OCI-M2 (cell line): ENCODE measurements around the gene C1orf116.
"Not testable (repeated sequence)": the region's sequence is repeated elsewhere in the genome, so short reads cannot be mapped to it uniquely, and the experiment has no call there.

Experiments used
- DNase-seq: peaks from one replicate; lab custom pipeline; 2025; ENCODE audit not compliant: unreplicated experiment; lab: John Stamatoyannopoulos, UW

Gene C1orf116

GRCh38 chr1:207059881-207060280 lies 27.3 kb upstream of the C1orf116 start:
- DNase-seq, result no peak

- no peak for DNase-seq
These were observed 26.6 kb upstream of the C1orf116 start for GRCh38 chr1:207058878-207059867.

GRCh38 chr1:207058252-207058651 lies 25.7 kb upstream of the C1orf116 start:
- no peak for DNase-seq

GRCh38 chr1:207056673-207057072 lies 24.1 kb upstream of the C1orf116 start:
- no peak for DNase-seq

GRCh38 chr1:207055386-207056001 lies 22.9 kb upstream of the C1orf116 start:
- DNase-seq, result no peak

GRCh38 chr1:207054491-207054890 lies 21.9 kb upstream of the C1orf116 start:
- DNase-seq, result no peak

- peak; percentile 84 for DNase-seq
These were observed 20.6 kb upstream of the C1orf116 start, which contains the start of gene PFKFB2 for GRCh38 chr1:207052911-207053769. Gene PFKFB2 (plus strand): TSS chr1:207053275. CDS start chr1:207054718, 1,443 bp downstream.

- DNase-seq, result no peak
These were observed 18.8 kb upstream of the C1orf116 start, which contains the start of gene YOD1 for GRCh38 chr1:207051191-207051943. Gene YOD1 (minus strand): TSS chr1:207051208. CDS start chr1:207051030, 178 bp downstream.

GRCh38 chr1:207050480-207051190 lies 18.1 kb upstream of the C1orf116 start:
- peak; percentile 75 for DNase-seq

GRCh38 chr1:207049974-207050391 lies 17.4 kb upstream of the C1orf116 start:
- no peak for DNase-seq

- DNase-seq, result no peak
These were observed 17.0 kb upstream of the C1orf116 start for GRCh38 chr1:207049514-207049913.

- DNase-seq, result no peak
These were observed 16.5 kb upstream of the C1orf116 start for GRCh38 chr1:207049054-207049453.

GRCh38 chr1:207048041-207048440 lies 15.5 kb upstream of the C1orf116 start:
- DNase-seq, result no peak

GRCh38 chr1:207047505-207047904 lies 14.9 kb upstream of the C1orf116 start:
- no peak for DNase-seq

GRCh38 chr1:207045453-207045852 lies 12.9 kb upstream of the C1orf116 start:
- no peak for DNase-seq

GRCh38 chr1:207041397-207041796 lies 8.8 kb upstream of the C1orf116 start:
- not testable (repeated sequence) for DNase-seq

GRCh38 chr1:207040181-207040533 lies 7.6 kb upstream of the C1orf116 start:
- no peak for DNase-seq

- DNase-seq, result no peak
These were observed 7.0 kb upstream of the C1orf116 start for GRCh38 chr1:207039380-207040180.

GRCh38 chr1:207036865-207037264 lies 4.3 kb upstream of the C1orf116 start:
- no peak for DNase-seq
